Effector memory CD8-positive, alpha-beta T cell (primary cell): Measurements from ENCODE around the gene TLK2.
"Not testable (repeated sequence)": the region's sequence is repeated elsewhere in the genome, so short reads cannot be mapped to it uniquely, and the experiment has no call there.

Experiments
- ATAC-seq: fragments of 150-1000 bp; cut with Tn5 transposase; replicated peaks from 2 replicates; pipeline ENCODE4 v1.10.0; 2021; ENCODE audit warnings: mild to moderate bottlenecking, moderate library complexity
- DNase-seq, 3 experiments: peaks; one replicate each; pipeline ENCODE4 v3.0.0; 2021
- H3K27ac Mint-ChIP-seq, 2 donors: one replicate each; pipeline ENCODE4 v1.8.0; 2022; ENCODE audit warnings: mild to moderate bottlenecking in 2 of 2, mixed read lengths in 2 of 2, moderate library complexity in 2 of 2
- H3K27me3 Mint-ChIP-seq, 2 donors: one replicate each; pipeline ENCODE4 v1.8.0; 2022; ENCODE audit warnings: mixed read lengths in 2 of 2
- H3K36me3 Mint-ChIP-seq: one replicate; pipeline ENCODE4 v1.8.0; 2022; ENCODE audit warnings: mild to moderate bottlenecking, moderate library complexity, mixed read lengths; ENCODE audit not compliant: insufficient read depth
- H3K4me1 Mint-ChIP-seq, 2 donors: one replicate each; pipeline ENCODE4 v1.8.0; 2022; ENCODE audit warnings: low read depth in 2 of 2, mixed read lengths in 2 of 2
- H3K4me3 Mint-ChIP-seq, 2 donors: one replicate each; pipeline ENCODE4 v1.8.0; 2022; ENCODE audit warnings: mild to moderate bottlenecking in 2 of 2, mixed read lengths in 2 of 2, moderate library complexity in 2 of 2
- H3K9me3 Mint-ChIP-seq, 2 donors: one replicate each; pipeline ENCODE4 v1.8.0; 2022; ENCODE audit warnings: mixed read lengths in 2 of 2

The TLK2 gene

DNA sequence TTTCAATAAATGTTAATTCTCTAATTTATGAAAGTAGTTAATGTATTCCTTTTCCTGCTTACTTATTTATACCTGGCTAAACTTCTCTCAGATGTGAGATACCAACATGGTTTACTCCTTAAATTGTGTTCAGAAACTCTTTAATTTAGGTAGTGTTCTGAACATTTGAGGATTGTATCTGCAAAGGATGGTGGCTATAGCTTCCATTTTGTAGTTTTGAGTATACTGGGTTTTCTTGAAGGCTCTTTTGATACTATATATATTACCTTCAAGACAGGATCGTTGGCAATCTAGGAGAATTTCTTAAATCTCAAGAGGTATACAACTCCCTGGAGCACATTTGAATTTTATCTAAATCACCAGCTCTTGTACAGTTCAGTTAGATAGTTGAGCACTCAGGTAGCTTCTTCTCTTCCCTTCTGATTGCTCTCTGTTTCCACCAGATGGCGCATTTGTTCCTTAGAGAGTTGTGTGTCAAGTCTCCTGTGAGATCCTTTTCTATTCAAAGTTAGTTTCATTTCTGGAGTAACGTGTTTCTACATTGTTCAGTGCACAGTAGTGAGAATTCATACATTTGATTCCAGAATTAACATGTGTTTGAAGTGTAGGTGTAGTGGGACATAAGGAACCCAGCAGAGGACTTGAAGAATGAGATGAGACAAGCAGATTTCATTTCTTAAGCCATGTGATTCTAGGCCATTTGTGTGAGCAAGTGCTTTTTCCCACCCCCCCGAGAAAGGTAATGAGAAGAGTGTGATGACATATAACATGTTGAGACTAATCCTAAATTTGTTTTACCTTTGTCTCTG is 74.4 kb downstream of the TLK2 start:
- peaks cover 6 to 13% of the 10 kb centered on the region in 2 donors for H3K4me1 Mint-ChIP-seq
- peak overlapping the region; percentile 68 to 76 for H3K4me3 Mint-ChIP-seq
- H3K27ac Mint-ChIP-seq: peak overlapping the region; percentile 78 to 95
- ATAC-seq (peak; percentile 98), DNase-seq (peak; percentile 30 to 49 (median 48))
- not testable (repeated sequence) for H3K27me3 Mint-ChIP-seq, H3K9me3 Mint-ChIP-seq
- H3K36me3 Mint-ChIP-seq: peaks cover 29% of the 10 kb centered on the region

DNA sequence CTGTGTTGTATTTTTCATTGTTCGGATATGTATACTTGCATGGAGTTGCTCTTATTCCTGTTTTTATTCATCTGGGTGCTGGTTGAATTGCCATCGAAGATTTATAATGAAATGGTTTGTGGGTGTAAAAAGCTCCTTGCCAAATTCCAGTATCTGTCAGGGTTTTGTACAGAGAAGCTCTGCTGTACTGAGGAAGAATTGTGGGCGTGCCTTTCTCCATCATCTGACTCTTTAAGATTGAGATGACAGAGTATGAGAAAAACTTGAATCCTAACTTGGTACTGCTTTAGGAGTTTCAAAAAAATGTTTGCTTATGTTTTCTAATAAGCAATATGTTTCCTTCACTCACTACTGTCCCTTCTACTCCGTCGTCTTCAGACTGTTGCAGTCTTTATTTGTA is 78.9 kb downstream of the TLK2 start:
- DNase-seq, H3K9me3 Mint-ChIP-seq, H3K4me3 Mint-ChIP-seq, H3K27me3 Mint-ChIP-seq, ATAC-seq, H3K27ac Mint-ChIP-seq: not testable (repeated sequence)
- H3K4me1 Mint-ChIP-seq: peaks cover 6 to 19% of the 10 kb centered on the region in 2 donors
- H3K36me3 Mint-ChIP-seq: peaks cover 35% of the 10 kb centered on the region

DNA sequence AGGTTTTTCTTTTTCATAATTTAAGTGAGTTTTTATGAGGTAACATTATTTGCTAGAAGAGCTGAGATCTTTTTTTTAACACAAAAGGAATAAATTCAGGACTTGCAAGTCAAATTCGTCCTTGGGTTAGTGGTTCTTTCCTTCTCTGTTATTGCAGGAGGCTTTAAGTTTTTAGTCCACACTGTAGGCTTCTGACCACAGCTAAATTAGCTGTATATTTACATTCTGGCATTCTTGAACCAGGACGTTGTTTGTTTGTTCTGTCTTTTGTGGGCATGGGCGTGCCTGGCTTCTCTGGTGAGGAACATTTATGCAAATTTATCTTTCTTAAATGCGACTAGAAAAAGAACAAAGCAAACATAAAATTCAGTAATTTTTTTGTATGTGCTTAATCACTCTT is 80.3 kb downstream of the TLK2 start:
- not testable (repeated sequence) for DNase-seq, H3K9me3 Mint-ChIP-seq, H3K27ac Mint-ChIP-seq, ATAC-seq, H3K27me3 Mint-ChIP-seq, H3K4me3 Mint-ChIP-seq
- peaks cover 42% of the 10 kb centered on the region for H3K36me3 Mint-ChIP-seq
- peaks cover 1 to 12% of the 10 kb centered on the region in 2 donors for H3K4me1 Mint-ChIP-seq

DNA sequence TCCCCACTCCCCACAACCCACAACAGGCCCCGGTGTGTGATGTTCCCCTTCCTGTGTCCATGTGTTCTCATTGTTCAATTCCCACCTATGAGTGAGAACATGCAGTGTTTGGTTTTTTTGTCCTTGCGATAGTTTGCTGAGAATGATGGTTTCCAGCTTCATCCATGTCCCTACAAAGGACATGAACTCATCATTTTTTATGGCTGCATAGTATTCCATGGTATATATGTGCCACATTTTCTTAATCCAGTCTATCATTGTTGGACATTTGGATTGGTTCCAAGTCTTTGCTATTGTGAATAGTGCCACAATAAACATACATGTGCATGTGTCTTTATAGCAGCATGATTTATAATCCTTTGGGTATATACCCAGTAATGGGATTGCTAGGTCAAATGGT is 82.3 kb downstream of the TLK2 start:
- not testable (repeated sequence) for H3K27me3 Mint-ChIP-seq, H3K9me3 Mint-ChIP-seq, ATAC-seq, DNase-seq, H3K4me3 Mint-ChIP-seq, H3K27ac Mint-ChIP-seq
- H3K36me3 Mint-ChIP-seq: peaks cover 57% of the 10 kb centered on the region
- H3K4me1 Mint-ChIP-seq: peaks cover 1 to 15% of the 10 kb centered on the region in 2 donors

DNA sequence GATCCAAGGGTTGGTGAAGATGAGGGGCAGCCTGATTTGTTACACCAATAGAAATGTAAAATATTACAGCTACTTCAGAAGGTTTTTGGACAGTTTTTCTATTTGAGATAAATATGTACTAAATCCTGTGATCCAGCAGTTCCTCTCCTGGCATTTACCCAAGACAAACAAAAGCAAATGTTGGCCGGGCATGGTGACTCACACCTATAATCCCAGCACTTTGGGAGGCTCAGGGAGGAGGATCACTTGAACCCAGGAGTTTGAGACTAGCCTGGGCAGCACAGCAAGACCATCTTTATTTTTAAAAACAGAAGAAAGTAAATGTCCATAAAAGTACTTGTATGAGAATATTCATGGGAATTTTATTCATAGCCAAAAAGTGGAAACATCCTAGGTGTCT is 84.0 kb downstream of the TLK2 start:
- Mint-ChIP-seq H3K4me1 (peaks cover 0 to 9% of the 10 kb centered on the region in 2 donors), H3K27me3 (no peaks in the 10 kb centered on the region), H3K36me3 (peaks cover 61% of the 10 kb centered on the region), H3K4me3 (no peak overlapping the region), H3K27ac (no peak overlapping the region), H3K9me3 (no peaks in the 10 kb centered on the region)
- no peak for DNase-seq
- ATAC-seq: no peak

DNA sequence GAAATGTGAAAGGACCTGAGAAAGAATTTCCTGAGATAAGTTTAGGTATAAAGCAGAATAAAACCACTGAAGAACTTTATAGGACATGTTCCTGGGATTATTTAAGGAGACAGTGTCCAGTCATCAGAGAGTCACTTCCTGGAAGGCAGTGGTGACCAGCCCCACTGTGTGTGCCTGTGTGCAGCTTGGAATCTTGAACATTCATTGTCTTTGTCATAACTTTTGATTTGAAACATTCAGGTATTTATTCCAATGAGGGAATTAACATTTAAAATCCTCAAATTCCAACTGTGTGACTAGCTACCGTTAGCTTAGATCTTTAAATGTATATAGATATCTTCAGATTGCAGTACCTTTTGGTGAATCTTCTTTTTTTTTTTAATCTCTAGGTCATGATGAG is 87.2 kb downstream of the TLK2 start:
- DNase-seq (no peak), ATAC-seq (no peak)
- Mint-ChIP-seq H3K36me3 (peaks cover 58% of the 10 kb centered on the region), H3K27ac (peak overlapping the region in 1 of 2 donors; percentile 73), H3K4me3 (no peak overlapping the region), H3K4me1 (peaks cover 2 to 10% of the 10 kb centered on the region in 2 donors), H3K27me3 (no peaks in the 10 kb centered on the region), H3K9me3 (no peaks in the 10 kb centered on the region)

DNA sequence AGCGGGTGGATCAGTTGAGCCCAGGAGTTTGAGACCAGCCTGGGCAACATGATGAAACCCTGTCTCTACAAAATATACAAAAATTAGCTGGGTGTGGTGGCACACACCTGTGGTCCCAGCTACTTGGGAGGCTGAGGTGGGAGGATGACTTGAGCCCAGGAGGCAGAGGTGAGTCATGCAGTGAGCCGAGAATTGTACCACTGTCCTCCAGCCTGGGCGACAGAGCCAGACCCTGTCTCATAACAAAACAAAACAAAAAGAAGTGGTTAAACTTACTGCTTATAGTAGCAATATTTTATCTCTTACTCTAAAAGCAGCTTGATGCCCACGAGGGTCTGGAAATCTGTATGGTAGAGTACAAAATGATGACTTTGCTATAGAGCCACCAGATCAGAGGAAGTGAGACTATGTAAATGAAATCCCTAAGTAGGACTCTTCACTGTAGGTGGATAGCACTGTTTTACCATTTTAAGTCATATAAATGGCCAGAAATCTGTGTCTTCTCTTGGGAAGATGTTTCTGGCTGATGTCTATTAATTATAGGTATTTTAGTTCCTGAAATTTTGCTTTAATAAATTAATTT is 88.5 kb downstream of the TLK2 start:
- no peaks in the 10 kb centered on the region for H3K9me3 Mint-ChIP-seq
- no peak overlapping the region for H3K27ac Mint-ChIP-seq
- no peak overlapping the region for H3K4me3 Mint-ChIP-seq
- H3K36me3 Mint-ChIP-seq: peaks cover 49% of the 10 kb centered on the region
- peaks cover 2 to 10% of the 10 kb centered on the region in 2 donors for H3K4me1 Mint-ChIP-seq
- H3K27me3 Mint-ChIP-seq: no peaks in the 10 kb centered on the region
- ATAC-seq: no peak
- DNase-seq: no peak

DNA sequence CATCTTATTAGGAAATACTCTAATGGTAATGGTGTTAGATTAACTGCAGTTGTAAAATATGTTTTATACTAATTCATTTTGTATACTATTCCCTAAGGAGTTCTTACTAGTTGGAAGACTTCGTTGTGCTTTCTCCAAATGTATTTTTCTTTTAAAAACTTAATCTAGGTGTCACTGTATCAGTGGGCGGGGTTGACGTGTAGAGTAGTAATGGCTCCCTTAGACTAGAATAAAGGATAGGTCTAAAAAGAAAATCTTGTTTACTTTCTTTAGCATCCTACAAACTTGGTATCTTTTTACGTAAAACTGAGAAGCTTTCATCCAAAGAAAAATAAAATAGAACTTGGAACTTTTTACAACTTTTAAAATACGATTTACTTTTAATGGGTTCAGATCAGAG is 93.9 kb downstream of the TLK2 start:
- H3K9me3 Mint-ChIP-seq: no peaks in the 10 kb centered on the region
- peaks cover 2 to 6% of the 10 kb centered on the region in 2 donors for H3K4me1 Mint-ChIP-seq
- no peak for ATAC-seq
- no peak for DNase-seq
- no peak overlapping the region for H3K27ac Mint-ChIP-seq
- H3K36me3 Mint-ChIP-seq: peaks cover 54% of the 10 kb centered on the region
- H3K27me3 Mint-ChIP-seq: no peaks in the 10 kb centered on the region
- no peak overlapping the region for H3K4me3 Mint-ChIP-seq

DNA sequence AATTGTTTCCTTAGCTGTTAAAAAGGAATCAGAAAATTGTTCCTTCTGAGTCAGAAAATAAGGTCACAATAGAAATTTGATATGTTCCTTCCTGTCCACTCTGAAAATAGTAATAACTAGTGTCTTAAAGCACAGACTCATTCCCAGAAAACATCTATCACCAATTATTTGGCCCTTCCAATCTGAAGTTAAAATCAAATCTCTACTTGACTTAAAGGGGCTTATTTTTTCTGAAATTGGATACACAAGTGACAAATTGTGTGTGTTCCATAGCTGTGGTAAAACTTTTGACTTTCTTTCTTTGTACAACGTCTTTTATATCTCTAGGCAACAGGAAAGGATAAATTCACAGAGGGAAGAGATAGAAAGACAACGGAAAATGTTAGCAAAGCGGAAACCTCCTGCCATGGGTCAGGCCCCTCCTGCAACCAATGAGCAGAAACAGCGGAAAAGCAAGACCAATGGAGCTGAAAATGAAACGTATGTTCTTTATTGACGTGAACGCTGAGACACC is 94.3 kb downstream of the TLK2 start:
- DNase-seq: no peak
- no peaks in the 10 kb centered on the region for H3K27me3 Mint-ChIP-seq
- peaks cover 58% of the 10 kb centered on the region for H3K36me3 Mint-ChIP-seq
- H3K27ac Mint-ChIP-seq: no peak overlapping the region
- peaks cover 2 to 6% of the 10 kb centered on the region in 2 donors for H3K4me1 Mint-ChIP-seq
- ATAC-seq: no peak
- no peaks in the 10 kb centered on the region for H3K9me3 Mint-ChIP-seq
- H3K4me3 Mint-ChIP-seq: no peak overlapping the region

DNA sequence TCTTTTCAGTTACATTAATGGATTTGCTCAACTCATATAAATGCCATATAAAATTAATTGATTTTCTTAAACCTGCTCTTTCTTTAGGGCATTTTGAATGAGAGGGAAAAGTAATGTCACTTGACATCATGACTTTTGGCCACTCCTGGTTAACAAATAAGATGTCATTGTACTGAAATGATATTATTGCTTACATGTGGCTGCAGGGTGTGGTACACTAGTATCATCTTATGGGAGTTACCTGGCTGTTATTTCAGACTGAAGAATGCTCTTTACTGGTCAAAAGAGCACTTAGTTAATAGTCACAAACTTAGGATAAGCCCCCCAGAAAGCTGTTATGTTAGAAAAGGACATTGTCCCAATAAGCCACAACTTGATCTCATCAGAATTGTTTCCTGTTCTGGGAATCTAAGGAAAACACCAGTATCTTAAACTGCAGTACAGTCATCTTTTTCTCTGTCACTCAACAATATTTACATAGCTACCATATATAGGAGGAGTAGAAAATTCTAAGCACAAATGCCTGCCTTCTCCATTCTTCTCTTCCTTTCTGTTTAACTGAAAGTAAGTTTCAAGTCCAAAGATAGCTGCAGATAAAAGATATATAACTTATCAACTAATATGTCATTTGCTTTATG is 95.0 kb downstream of the TLK2 start:
- Mint-ChIP-seq H3K27ac (no peak overlapping the region), H3K9me3 (no peaks in the 10 kb centered on the region)

DNA sequence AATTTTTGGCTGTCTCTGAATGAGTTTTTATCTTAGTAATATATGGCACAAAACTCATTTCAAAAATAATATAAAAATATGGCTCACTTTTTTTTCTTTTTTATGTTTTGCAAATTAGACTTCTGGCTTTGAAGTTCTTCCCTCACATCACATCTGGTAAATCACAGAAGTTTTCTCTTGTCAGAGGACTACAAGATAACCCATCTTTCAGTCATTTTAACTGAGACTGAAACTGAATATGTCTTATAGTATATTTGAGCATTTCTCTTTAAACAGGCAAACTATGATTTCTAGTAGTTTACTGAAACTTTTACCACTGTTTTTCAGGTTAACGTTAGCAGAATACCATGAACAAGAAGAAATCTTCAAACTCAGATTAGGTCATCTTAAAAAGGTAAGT is 97.8 kb downstream of the TLK2 start:
- peaks cover 54% of the 10 kb centered on the region for H3K36me3 Mint-ChIP-seq

More for the DNA sequence above, 95.0 kb downstream of the TLK2 start:
- ATAC-seq (no peak), DNase-seq (no peak)
- Mint-ChIP-seq H3K36me3 (peaks cover 62% of the 10 kb centered on the region), H3K4me1 (peaks cover 4 to 6% of the 10 kb centered on the region in 2 donors), H3K4me3 (no peak overlapping the region), H3K27me3 (no peaks in the 10 kb centered on the region)

DNA sequence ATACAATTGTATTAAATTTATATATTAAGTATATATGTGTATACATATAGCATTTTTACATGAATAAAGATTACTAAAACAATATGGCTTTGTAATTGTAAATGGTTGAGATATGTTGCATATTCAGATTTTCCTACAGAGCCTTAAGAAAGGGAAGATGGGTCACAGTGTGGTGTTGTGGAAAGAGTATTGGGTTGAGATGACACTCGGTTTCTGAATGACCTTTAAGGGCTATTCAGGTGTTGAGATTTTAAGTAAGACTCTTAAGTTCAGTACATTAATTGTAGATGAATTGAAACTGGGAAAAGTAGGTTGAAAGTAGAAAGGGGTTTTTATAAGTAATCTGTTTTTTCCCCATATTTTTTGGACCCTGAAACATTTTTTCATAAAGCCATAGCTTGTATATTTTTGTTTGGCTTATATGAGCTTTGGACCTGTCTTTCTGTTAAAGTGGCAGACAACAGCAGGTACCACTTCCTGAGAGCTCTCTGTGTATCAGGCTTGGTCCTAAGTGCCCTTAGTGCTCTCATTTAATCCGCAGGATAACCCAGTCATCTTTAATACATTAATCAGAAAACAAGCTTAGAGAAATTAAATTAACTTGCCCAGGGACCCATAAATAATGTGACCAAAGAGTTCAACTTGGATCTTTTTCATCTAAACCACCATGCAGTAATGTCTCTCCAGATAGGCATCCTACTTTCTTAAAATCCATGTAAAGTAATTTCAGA is 100.3 kb downstream of the TLK2 start:
- Mint-ChIP-seq H3K36me3 (peaks cover 63% of the 10 kb centered on the region), H3K4me1 (peaks cover 0 to 3% of the 10 kb centered on the region in 2 donors), H3K27ac (peak overlapping the region in 1 of 2 donors; percentile 66), H3K27me3 (no peaks in the 10 kb centered on the region), H3K4me3 (no peak overlapping the region), H3K9me3 (no peaks in the 10 kb centered on the region)
- no peak for DNase-seq
- ATAC-seq: no peak

More for the DNA sequence above, 97.8 kb downstream of the TLK2 start:
- peaks cover 0 to 3% of the 10 kb centered on the region in 2 donors for H3K4me1 Mint-ChIP-seq
- ATAC-seq (no peak), DNase-seq (no peak)
- no peaks in the 10 kb centered on the region for H3K9me3 Mint-ChIP-seq
- no peak overlapping the region for H3K27ac Mint-ChIP-seq
- no peaks in the 10 kb centered on the region for H3K27me3 Mint-ChIP-seq
- H3K4me3 Mint-ChIP-seq: no peak overlapping the region

DNA sequence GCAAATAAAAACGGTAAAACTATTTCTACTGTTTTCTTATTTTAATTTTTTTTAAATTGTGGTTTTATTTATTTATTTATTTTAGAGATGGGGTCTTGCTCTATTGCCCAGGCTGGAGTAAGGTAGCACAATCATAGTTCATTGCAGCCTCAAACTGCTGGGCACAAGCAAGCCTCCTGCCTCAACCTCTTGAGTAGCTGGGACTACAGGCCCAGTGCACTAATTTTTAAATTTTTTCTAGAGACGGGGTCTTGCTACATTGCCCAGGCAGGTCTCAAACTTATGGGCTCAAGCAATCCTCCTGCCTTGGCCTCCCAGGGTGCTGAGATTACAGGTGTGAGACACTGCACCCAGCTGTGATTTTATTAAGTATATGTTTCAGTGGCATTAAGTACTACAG is 102.3 kb downstream of the TLK2 start:
- Mint-ChIP-seq H3K27ac (no peak overlapping the region), H3K4me3 (no peak overlapping the region), H3K4me1 (peaks cover 0 to 3% of the 10 kb centered on the region in 2 donors), H3K27me3 (no peaks in the 10 kb centered on the region), H3K9me3 (no peaks in the 10 kb centered on the region), H3K36me3 (peaks cover 56% of the 10 kb centered on the region)
- no peak for ATAC-seq
- no peak for DNase-seq
